Gastrocnemius medialis (tissue), 4 donors: ENCODE results near the gene FADD. TPM values are rescaled to one million over a fixed set of nuclear protein-coding genes. Genes with fewer than 3 reads are reported as not detected.
A peak's percentile ranks its signal among the peaks of the same experiment; 100 is the strongest.

Source experiments
- ATAC-seq, 2 donors: fragments of 150-250 bp; one replicate each; pipeline ENCODE4 v1.9.1; 2016
- DNase-seq, 2 donors: peaks; one replicate each; pipeline ENCODE4 v3.0.0-alpha.2; 2019
- H3K27ac ChIP-seq, 4 donors: fragments of 200-600 bp; sonication (generic); 1 replicate in 1 of 4; 2 replicates in 3 of 4; pipeline ENCODE4 v1.5.1; 2016 to 2018; ENCODE audit warnings: mild to moderate bottlenecking in 2 of 4, moderate library complexity in 1 of 4
- H3K27me3 ChIP-seq, 3 donors: fragments of 200-600 bp; sonication (generic) in 2 of 3; 1 replicate in 1 of 3; 2 replicates in 2 of 3; pipeline versions ENCODE4 v1.5.1 to v1.6.0; 2016 to 2019; ENCODE audit warnings: mild to moderate bottlenecking in 1 of 3, moderate library complexity in 1 of 3
- H3K36me3 ChIP-seq, 2 donors: fragments of 200-600 bp; sonication (generic) in 1 of 2; one replicate each; pipeline ENCODE4 v1.5.1; 2017 to 2018
- H3K4me1 ChIP-seq, 2 donors: fragments of 200-600 bp; sonication (generic) in 1 of 2; one replicate each; pipeline ENCODE4 v1.5.1; 2016 to 2017; ENCODE audit warnings: mild to moderate bottlenecking in 2 of 2
- H3K4me3 ChIP-seq, 4 donors: fragments of 200-600 bp; sonication (generic) in 3 of 4; 1 replicate in 1 of 4; 2 replicates in 3 of 4; pipeline ENCODE4 v1.5.1; 2016 to 2019; ENCODE audit warnings: mild to moderate bottlenecking in 2 of 4
- H3K9me3 ChIP-seq, 3 donors: fragments of 200-600 bp; sonication (generic) in 2 of 3; 1 replicate in 1 of 3; 2 replicates in 2 of 3; pipeline ENCODE4 v1.5.1; 2016 to 2019
- POLR2A ChIP-seq, 2 donors: fragments of 450-650 bp; IDR thresholded peaks; one replicate each; pipeline ENCODE4 v1.6.1; 2017; ENCODE audit warnings: antibody characterized with exemption in 2 of 2, mild to moderate bottlenecking in 2 of 2, moderate library complexity in 2 of 2
- in situ Hi-C, 4 donors: fragments of 200-750 bp; cut with MboI; loops; one replicate each; pipeline versions ENCODE4 v1.15.0 to v1.8.0; 2017; ENCODE audit warnings: low sequenced_read_pairs in 4 of 4
- intact Hi-C: fragments of 100-400 bp; cut with DNase I; formaldehyde crosslinking; loops from one replicate; pipeline ENCODE4 v1.15.1; 2023; ENCODE audit warnings: low total_unique reads
- total RNA-seq, 4 donors: library from RNA; depleted of rRNA; stranded (reverse); fragments of >200 nt; gene quantifications; one replicate each; pipeline versions ENCODE4 v1.1.0 to v1.2.3, GENCODE V29; 2016
- TF ChIP-seq, protein P1 (sequence below), 5 experiments: fragments of 450-650 bp in 3 of 5; fragments of 200-600 bp in 2 of 5; sonication (generic) in 2 of 5; IDR thresholded peaks in 4 of 5; conservative IDR thresholded peaks in 1 of 5; 1 replicate in 4 of 5; 2 replicates in 1 of 5; pipeline ENCODE4 v1.5.1; 2016 to 2019; ENCODE audit warnings: antibody characterized with exemption in 5 of 5, mild to moderate bottlenecking in 3 of 5, moderate library complexity in 3 of 5

The FADD gene, protein sequence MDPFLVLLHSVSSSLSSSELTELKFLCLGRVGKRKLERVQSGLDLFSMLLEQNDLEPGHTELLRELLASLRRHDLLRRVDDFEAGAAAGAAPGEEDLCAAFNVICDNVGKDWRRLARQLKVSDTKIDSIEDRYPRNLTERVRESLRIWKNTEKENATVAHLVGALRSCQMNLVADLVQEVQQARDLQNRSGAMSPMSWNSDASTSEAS
- total RNA-seq, result 10 to 100 TPM in 2 of 4 donors, 1 to 10 TPM in 2; 6.9 to 17.3 (median 10.4) TPM

DNA sequence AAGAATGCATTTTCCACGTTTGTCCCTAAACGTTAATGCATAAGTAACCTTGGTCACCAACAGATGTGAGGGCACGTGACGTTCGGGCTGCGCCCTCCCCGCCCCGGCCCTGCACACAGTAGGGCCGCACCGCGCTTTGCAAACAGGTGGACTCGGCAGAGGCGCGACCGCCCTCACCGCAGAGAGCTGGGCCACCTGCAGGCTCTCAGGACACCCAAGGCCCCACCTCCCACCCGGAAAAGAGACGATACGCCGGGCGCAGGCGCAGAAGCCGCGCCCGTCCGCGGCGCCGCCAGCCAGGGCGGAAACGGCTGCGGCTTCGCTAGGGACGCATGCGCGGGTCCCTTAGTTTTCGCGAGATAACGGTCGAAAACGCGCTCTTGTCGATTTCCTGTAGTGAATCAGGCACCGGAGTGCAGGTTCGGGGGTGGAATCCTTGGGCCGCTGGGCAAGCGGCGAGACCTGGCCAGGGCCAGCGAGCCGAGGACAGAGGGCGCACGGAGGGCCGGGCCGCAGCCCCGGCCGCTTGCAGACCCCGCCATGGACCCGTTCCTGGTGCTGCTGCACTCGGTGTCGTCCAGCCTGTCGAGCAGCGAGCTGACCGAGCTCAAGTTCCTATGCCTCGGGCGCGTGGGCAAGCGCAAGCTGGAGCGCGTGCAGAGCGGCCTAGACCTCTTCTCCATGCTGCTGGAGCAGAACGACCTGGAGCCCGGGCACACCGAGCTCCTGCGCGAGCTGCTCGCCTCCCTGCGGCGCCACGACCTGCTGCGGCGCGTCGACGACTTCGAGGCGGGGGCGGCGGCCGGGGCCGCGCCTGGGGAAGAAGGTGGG lies at the start of gene FADD:
Gene FADD (plus strand): TSS at position 377 of the 831 bp plus-strand sequence. CDS start 164 bp downstream, at position 541.
- peak; percentile 80 to 83 for DNase-seq
- intact Hi-C loops (loop anchor here (1.0 to 10.0 kb wide), 2 partner anchors 67 to 202 kb away; partner anchors contain the start of gene PPFIA1), in situ Hi-C loops (loop anchor here in 1 of 4 donors (10.0 kb wide), 1 partner anchor 518 kb away; no protein-coding TSS in a partner anchor)
- ATAC-seq, result peak; percentile 95
- TF ChIP-seq POLR2A (IDR thresholded peaks at IDR 0.05), result peak; percentile 70 to 81
- TF ChIP-seq, protein P1, sequence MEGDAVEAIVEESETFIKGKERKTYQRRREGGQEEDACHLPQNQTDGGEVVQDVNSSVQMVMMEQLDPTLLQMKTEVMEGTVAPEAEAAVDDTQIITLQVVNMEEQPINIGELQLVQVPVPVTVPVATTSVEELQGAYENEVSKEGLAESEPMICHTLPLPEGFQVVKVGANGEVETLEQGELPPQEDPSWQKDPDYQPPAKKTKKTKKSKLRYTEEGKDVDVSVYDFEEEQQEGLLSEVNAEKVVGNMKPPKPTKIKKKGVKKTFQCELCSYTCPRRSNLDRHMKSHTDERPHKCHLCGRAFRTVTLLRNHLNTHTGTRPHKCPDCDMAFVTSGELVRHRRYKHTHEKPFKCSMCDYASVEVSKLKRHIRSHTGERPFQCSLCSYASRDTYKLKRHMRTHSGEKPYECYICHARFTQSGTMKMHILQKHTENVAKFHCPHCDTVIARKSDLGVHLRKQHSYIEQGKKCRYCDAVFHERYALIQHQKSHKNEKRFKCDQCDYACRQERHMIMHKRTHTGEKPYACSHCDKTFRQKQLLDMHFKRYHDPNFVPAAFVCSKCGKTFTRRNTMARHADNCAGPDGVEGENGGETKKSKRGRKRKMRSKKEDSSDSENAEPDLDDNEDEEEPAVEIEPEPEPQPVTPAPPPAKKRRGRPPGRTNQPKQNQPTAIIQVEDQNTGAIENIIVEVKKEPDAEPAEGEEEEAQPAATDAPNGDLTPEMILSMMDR (IDR thresholded peaks at IDR 0.05 in 4 of 5, conservative IDR thresholded peaks at IDR 0.05 in 1 of 5), result no peak
- no peaks in the 10 kb centered on the region for H3K9me3 ChIP-seq
- peak within 1 kb of the TSS; percentile 77 to 97 (median 92) for H3K4me3 ChIP-seq
- peak within 1 kb of the TSS; percentile 81 to 92 (median 91) for H3K27ac ChIP-seq
- peaks cover 14 to 18% of the 10 kb centered on the region in 2 donors for H3K4me1 ChIP-seq
- H3K36me3 ChIP-seq, result peaks cover 0 to 20% of the 10 kb centered on the region in 2 donors
- no peaks in the 10 kb centered on the region for H3K27me3 ChIP-seq

DNA sequence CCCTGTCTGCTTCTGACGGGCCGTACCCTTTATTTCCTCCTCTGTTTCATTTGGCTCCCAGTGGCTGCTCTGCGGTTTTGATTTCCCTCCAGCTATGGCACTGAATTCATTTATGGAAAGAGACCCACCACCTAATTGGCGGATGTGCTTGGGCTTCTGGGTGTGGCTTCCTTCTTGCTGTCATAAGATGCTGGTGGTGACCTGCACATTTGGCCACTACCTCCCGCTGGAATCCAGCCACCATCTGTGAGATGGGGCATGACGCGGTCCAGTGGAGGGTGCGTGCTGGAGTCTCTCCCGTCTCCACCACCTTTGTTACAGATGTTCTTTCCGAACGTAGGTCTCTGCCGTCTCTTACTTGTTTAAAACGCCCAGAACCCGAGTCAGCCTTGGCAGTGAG lies 47.7 kb upstream of the FADD start:
- Histone ChIP-seq H3K36me3 (no peaks in the 10 kb centered on the region), H3K27ac (no peak overlapping the region), H3K9me3 (no peaks in the 10 kb centered on the region), H3K4me1 (no peaks in the 10 kb centered on the region), H3K27me3 (no peaks in the 10 kb centered on the region), H3K4me3 (no peak overlapping the region)
- DNase-seq, result no peak
- TF ChIP-seq, protein P1 (IDR thresholded peaks at IDR 0.05 in 4 of 5, conservative IDR thresholded peaks at IDR 0.05 in 1 of 5), result no peak
- TF ChIP-seq POLR2A (IDR thresholded peaks at IDR 0.05), result no peak
- ATAC-seq, result no peak
- in situ Hi-C loops, result no loop called here
- intact Hi-C loops, result no loop called here

DNA sequence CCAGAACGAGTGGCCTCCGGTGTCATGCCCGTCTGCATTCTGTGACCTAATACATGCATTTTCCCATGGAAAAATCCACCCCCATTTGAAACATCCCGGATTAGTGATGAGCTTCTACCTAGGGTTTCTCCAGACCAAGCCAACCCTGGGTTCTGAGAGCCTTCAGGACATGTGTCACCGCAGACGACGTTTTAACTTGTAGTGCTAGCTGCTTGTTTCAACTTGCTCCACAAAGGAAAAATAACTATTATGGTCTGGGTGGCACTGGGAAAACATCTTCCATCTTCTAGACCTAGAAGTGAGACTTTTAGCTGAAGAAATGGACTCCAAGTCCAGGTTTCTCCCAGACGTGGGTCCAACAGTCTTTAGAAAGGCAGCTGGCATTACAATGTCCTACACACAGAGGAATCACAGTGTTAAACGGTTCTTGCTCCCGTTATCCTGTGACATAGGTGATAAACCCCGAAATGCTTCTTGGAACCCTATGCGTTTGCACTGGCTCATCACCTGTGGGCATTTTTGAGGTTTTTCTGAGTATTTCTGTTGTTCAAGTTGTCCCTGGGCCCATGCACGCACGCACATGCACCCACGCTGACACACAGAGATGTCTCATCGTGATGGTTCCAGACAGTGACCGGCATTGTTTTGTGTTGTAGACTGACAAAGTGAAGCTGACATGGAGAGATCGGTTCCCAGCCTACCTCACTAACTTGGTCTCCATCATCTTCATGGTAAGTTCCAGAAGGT lies 46.6 kb upstream of the FADD start:
- Histone ChIP-seq H3K4me3 (no peak overlapping the region), H3K4me1 (no peaks in the 10 kb centered on the region), H3K36me3 (no peaks in the 10 kb centered on the region), H3K27ac (no peak overlapping the region), H3K27me3 (no peaks in the 10 kb centered on the region), H3K9me3 (no peaks in the 10 kb centered on the region)
- TF ChIP-seq, protein P1 (IDR thresholded peaks at IDR 0.05 in 4 of 5, conservative IDR thresholded peaks at IDR 0.05 in 1 of 5), result no peak
- no peak for TF ChIP-seq POLR2A (IDR thresholded peaks at IDR 0.05)
- intact Hi-C loops, result no loop called here
- in situ Hi-C loops, result no loop called here
- no peak for ATAC-seq
- no peak for DNase-seq

DNA sequence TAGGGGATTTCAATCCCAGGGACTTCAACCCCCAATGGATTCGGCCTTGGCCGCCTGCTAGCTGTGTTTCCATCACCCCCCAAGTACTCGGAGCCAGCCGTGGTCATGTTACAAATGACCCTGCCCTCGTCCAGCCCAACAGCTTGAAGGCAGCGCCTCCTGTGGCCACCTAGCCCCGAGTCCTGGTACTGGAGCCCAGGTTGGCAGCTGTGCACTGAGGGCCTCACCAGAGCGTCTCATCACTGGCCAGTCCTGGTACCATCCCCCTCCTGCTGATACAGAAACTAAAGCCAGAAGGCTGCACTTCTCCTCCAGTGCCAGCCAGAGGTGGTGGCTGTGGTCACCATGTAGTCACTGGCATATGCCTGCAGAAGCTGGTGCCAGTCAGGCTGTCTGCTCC lies 44.9 kb upstream of the FADD start:
- H3K4me1 ChIP-seq, result no peaks in the 10 kb centered on the region
- intact Hi-C loops, result no loop called here
- H3K27ac ChIP-seq, result no peak overlapping the region
- H3K4me3 ChIP-seq, result no peak overlapping the region
- no peak for DNase-seq
- H3K36me3 ChIP-seq, result no peaks in the 10 kb centered on the region
- in situ Hi-C loops, result no loop called here
- no peak for ATAC-seq
- no peaks in the 10 kb centered on the region for H3K9me3 ChIP-seq
- TF ChIP-seq, protein P1 (IDR thresholded peaks at IDR 0.05 in 4 of 5, conservative IDR thresholded peaks at IDR 0.05 in 1 of 5), result peak in 2 of 5 experiments; percentile 9 to 29
- TF ChIP-seq POLR2A (IDR thresholded peaks at IDR 0.05), result no peak
- H3K27me3 ChIP-seq, result peaks cover 0 to 3% (median 0%) of the 10 kb centered on the region in 3 donors
